HUES64 (cell line): Measurements from ENCODE around the gene CYP20A1.
"Not testable (repeated sequence)": the region's sequence is repeated elsewhere in the genome, so short reads cannot be mapped to it uniquely, and the experiment has no call there.

Experiments used
- H3K27ac ChIP-seq: 2 replicates; pipeline ENCODE4 v1.7.0; 2013; ENCODE audit warnings: low read depth, low read length, inconsistent platforms
- H3K27me3 ChIP-seq: 2 replicates; pipeline ENCODE4 v1.6.1; 2013; ENCODE audit warnings: mild to moderate bottlenecking, low read length; ENCODE audit not compliant: insufficient read depth
- H3K36me3 ChIP-seq: 2 replicates; pipeline ENCODE4 v1.6.1; 2013; ENCODE audit warnings: mild to moderate bottlenecking, low read length; ENCODE audit not compliant: insufficient read depth
- H3K4me1 ChIP-seq: 2 replicates; pipeline ENCODE4 v1.6.1; 2013; ENCODE audit warnings: mild to moderate bottlenecking, low read length, moderate library complexity; ENCODE audit not compliant: insufficient read depth
- H3K4me3 ChIP-seq: 2 replicates; pipeline ENCODE4 v1.5.1; 2013; ENCODE audit warnings: mild to moderate bottlenecking, low read length, moderate library complexity
- H3K9ac ChIP-seq: 2 replicates; pipeline ENCODE4 v1.6.1; 2013; ENCODE audit warnings: mild to moderate bottlenecking, low read depth, low read length
- H3K9me3 ChIP-seq: 2 replicates; pipeline ENCODE4 v1.6.1; 2013; ENCODE audit warnings: low read depth, low read length; ENCODE audit not compliant: insufficient read depth
- WGBS: fragments of 150-250, 120-280 bp; methylation state at CpG from one replicate; pipeline ENCODE4 v1.1.7; 2013; ENCODE audit warnings: missing lambda C conversion rate; 5-methylcytosine and 5-hydroxymethylcytosine counted together

The CYP20A1 gene

DNA sequence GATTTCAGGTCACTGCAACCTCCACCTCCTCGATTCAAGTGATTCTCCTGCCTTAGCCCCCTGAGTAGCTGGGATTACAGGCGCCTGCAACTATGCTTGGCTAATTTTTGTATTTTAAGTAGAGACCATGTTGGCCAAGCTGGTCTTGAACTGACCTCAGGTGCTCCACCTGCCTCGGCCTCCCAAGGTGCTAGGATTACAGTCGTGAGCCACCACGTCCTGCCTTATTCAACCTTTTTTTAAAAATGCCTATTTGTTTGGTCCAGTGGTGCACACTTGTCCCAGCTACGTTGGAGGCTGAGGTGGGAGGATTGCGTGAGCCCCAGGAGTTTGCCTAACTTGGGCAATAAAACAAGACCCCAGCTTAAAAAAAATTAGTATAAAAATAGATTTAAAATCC, 43.3 kb downstream of the CYP20A1 start:
- H3K27ac ChIP-seq = no peak overlapping the region
- H3K9ac ChIP-seq = no peak overlapping the region
- 94% methylated on average over 7 of the region's 7 CpGs for WGBS
- peaks cover 75% of the 10 kb centered on the region for H3K36me3 ChIP-seq
- H3K4me1 ChIP-seq = no peaks in the 10 kb centered on the region
- no peaks in the 10 kb centered on the region for H3K9me3 ChIP-seq
- no peak overlapping the region for H3K4me3 ChIP-seq
- no peaks in the 10 kb centered on the region for H3K27me3 ChIP-seq

DNA sequence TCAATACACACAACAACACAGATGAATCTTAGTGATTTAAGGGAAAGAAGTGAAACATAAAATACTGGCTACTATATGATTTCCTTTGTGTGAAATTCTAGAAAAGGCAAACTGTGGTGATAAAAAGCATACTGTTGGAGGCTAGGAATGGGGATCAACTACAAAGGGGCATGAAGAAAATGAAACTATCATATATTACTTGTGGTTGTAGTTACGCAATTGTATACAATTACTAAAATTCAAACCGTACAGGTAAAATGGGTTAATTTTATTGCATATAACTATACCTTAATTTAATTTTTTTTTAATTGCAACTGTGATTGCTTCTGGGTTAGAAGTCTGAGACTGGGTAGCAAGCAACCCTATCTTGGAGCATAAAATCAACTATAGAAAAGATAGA, 47.7 kb downstream of the CYP20A1 start:
- H3K36me3 ChIP-seq = peaks cover 59% of the 10 kb centered on the region
- no peak overlapping the region for H3K9ac ChIP-seq
- no peaks in the 10 kb centered on the region for H3K4me1 ChIP-seq
- H3K27ac ChIP-seq = no peak overlapping the region
- no peak overlapping the region for H3K4me3 ChIP-seq
- H3K9me3 ChIP-seq = no peaks in the 10 kb centered on the region
- no CpG with 5 or more reads among the region's 2 CpGs for WGBS
- H3K27me3 ChIP-seq = no peaks in the 10 kb centered on the region

DNA sequence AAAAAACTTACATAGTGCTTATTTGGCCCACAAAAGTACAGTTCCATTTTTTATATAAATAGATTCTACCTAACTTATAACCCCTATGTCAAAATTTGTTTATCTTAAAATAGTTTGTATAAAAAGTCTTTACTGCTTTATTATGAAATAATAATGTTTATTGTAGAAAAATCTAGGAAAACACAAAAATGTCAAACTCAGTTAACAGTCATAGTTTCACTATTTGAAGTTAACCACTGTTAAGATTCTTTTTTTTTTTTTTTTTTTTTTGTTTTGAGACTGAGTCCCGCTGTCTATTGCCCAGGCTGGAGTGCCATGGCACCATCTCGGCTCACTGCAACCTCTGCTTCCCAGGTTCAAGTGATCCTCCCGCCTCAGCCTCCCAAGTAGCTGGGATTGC, 62.8 kb downstream of the CYP20A1 start:
- WGBS = 96% methylated on average over 3 of the region's 3 CpGs
- Histone ChIP-seq H3K9me3 (no peaks in the 10 kb centered on the region), H3K9ac (no peak overlapping the region)

DNA sequence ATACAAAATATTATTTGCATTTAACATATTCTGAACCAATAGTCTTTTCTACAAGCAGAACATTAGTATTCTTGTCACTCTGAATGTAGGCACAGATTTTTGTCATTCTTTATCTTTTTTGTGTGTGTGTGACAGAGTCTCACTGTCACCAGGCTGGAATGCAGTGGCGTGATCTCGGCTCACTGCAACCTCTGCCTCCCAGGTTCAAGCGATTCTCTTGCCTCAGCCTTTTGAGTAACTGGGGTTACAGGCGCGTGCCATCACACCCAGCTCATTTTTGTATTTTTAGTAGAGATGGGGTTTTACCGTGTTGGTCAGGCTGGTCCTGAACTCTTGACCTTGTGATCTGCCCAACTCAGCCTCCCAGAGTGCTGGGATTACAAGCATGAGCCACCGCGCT, 63.8 kb downstream of the CYP20A1 start:
- H3K27ac ChIP-seq, H3K4me1 ChIP-seq, H3K27me3 ChIP-seq, H3K9ac ChIP-seq, H3K9me3 ChIP-seq, H3K4me3 ChIP-seq, H3K36me3 ChIP-seq: not testable (repeated sequence)
- WGBS = 98% methylated on average over 6 of the region's 8 CpGs

More for the DNA sequence above, 62.8 kb downstream of the CYP20A1 start:
- H3K36me3 ChIP-seq = peaks cover 8% of the 10 kb centered on the region
- H3K27me3 ChIP-seq = no peaks in the 10 kb centered on the region
- H3K27ac ChIP-seq = no peak overlapping the region
- H3K4me1 ChIP-seq = no peaks in the 10 kb centered on the region
- H3K4me3 ChIP-seq = no peak overlapping the region

DNA sequence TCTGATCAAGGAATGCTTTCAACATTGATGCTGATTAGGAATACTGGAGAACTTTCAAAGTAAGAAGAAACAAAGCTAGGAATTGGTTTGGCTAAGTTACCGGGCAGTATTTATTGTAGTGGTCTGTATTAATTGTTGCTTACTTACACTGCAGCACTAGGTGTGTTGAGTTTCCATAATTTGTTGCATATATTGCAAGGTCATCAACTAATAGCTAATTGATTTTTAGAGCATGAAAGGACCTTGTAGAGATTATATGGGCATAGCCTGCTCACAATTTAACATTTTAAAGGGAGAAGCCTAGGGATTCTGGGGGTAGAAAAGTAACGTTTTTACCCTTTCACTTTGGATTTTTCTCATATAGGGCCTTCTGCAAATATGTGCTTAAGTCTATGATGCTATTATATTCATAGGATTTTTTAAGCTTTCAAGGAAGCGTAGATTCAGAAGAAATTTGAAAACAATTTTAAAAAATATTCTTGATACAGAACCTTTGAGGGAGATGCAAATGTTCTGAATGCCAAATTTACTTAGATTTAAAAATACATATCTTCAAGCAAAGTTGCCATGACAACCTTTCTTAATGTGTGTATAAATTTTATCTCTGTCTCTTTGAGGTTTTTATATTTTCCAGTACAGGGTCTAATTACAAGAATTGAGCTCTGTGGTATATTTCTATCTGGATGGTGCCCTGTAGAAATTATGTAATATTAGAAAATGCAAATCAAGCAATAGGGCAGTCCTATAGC, 72.0 kb downstream of the CYP20A1 start:
- Histone ChIP-seq H3K27me3 (no peaks in the 10 kb centered on the region), H3K9me3 (0 out of 2 replicates have a peak, but pooled peaks cover 4% of the 10 kb centered on the region), H3K36me3 (peaks cover 6% of the 10 kb centered on the region; the same call in 1 of the 2 replicates), H3K4me3 (no peak overlapping the region), H3K4me1 (no peaks in the 10 kb centered on the region), H3K27ac (no peak overlapping the region), H3K9ac (no peak overlapping the region)
- 94% methylated on average over 1 of the region's 3 CpGs for WGBS

DNA sequence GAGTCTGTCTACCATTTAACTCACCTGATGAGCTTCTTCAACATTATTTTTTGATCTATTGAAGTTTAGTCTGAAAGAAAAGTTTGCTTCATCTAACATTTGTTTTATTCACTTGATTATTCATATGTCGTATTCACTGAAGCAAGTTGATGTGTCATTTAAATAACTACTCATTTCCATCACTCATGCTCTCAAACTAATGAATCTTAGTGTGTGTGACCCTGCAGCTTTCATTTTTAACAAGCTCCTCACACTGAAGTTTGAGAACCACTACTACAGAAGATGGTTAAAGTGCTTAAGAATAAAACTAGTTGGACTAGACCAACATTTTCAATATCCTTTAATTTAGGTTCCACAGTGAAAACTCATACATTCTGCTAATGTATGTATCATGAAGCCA, 87.5 kb downstream of the CYP20A1 start:
- H3K4me1 ChIP-seq = peaks cover 17% of the 10 kb centered on the region; the same call in 1 of the 2 replicates
- no peak overlapping the region for H3K27ac ChIP-seq
- no peaks in the 10 kb centered on the region for H3K9me3 ChIP-seq
- H3K36me3 ChIP-seq = no peaks in the 10 kb centered on the region
- no peaks in the 10 kb centered on the region for H3K27me3 ChIP-seq
- no peak overlapping the region for H3K9ac ChIP-seq
- WGBS = 91% methylated on average over 1 of the region's 1 CpG
- H3K4me3 ChIP-seq = no peak overlapping the region

DNA sequence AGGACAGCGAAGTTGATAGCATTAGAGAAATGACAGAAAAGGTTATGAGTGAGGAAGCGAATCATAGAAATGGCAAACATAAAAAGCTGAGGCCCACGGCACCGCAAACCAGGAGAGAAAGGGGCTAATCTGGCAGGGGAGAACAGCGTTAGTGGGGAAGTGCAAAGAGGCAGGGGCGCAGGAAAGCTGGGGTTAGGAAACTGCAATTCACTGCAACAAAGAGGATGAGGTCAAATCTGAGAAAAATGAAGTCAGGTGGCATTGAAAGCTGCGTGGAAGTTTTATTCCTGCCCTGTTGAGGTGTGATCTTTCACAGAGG, 88.7 kb downstream of the CYP20A1 start:
- H3K4me1 ChIP-seq = peaks cover 17% of the 10 kb centered on the region; the same call in 1 of the 2 replicates
- H3K27ac ChIP-seq = peak overlapping the region; percentile 97
- H3K4me3 ChIP-seq = peak overlapping the region; percentile 98
- 9% methylated on average over 7 of the region's 7 CpGs for WGBS
- H3K9ac ChIP-seq = peak overlapping the region; percentile 98
- no peaks in the 10 kb centered on the region for H3K9me3 ChIP-seq
- no peaks in the 10 kb centered on the region for H3K36me3 ChIP-seq
- no peaks in the 10 kb centered on the region for H3K27me3 ChIP-seq

DNA sequence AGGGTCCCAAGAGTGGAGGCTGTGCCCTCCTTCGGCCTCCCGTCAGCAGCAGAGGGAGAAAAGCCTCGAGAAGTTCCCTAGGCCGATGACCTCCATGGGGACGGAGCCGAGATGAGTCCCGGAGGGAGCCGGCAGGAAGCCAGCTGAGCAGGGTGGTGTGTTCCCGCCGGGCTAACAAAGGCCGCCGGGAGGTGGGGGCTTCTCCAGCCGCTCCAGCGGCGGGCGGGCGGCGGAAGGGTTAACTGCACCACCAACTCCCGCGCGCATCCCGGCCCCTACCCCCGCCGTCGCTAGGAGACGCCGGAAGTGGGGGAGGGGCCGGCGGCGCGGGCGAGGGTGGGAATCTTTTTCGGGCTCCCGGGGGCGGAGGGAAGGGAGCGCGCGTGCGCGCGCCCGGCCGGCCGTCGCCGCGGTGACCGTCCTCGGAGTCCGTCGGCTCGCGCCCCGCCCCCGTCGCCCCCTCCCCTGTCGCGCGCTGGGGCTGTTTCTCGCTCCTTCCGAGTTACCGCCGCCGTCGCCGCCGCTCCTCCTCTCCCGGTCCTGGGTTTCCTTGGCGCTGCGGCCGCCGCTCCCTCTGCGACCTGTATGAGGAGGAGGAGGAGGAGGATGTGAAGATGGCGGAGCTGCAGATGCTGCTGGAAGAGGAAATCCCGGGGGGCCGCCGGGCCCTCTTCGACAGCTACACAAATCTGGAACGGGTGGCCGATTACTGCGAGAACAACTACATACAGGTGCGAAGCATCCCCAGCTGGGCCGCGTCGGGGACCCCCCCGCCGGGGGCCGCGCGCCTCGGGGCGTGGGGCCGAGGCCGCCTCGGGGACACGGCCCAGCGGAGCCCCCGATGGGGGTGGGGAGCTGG, 89.3 kb downstream of the CYP20A1 start, which contains the start of gene ABI2:
TSS of gene ABI2 (plus strand) at position 494 of the 859 bp plus-strand sequence. CDS start at position 615, 121 bp downstream.
- peak within 1 kb of the TSS; percentile 98 for H3K4me3 ChIP-seq
- peak within 1 kb of the TSS; percentile 98 for H3K9ac ChIP-seq
- peaks cover 21% of the 10 kb centered on the region; the same call in 1 of the 2 replicates for H3K4me1 ChIP-seq
- no peaks in the 10 kb centered on the region for H3K9me3 ChIP-seq
- WGBS = under 1% methylated on average over 96 of the region's 98 CpGs
- H3K27ac ChIP-seq = peak within 1 kb of the TSS; percentile 97
- H3K36me3 ChIP-seq = no peaks in the 10 kb centered on the region
- H3K27me3 ChIP-seq = no peaks in the 10 kb centered on the region

DNA sequence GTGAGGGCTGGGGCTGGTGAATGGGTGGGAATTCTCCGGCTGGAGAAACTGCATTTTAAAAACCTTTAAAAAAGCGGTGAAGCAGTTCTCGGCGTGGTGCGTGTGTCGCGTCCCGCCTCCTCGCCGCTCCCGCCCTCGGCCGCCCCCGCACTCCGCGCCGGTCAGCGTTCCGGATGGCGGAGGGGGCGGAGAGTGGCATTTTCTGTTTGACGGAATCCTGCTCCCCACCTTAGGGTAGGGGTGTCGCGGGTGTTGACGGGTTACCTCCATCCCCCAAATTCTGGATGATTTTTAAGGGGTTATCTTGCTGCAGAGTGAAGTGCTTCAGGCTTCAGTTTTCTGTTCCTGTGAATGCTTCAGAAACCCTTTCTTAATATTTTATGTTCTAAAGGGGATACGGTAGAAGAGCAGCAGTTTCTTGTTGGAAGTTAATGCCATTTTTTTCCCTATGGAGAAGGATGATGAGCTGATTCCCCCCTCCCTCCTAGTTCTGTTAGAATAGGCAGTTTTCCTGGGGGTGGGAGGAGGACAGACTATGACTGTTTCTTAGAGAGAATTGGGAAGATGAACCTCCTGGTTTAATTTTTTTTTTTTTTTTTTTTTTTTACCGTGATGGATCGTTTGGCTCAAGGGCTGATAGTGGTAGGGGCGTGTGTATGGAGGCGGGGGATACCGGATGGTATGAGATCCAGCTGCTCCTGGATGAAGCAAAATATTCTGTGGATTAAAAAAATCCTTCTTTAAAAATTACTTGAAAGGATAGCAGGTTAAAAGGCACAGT, 90.1 kb downstream of the CYP20A1 start:
- under 1% methylated on average over 30 of the region's 31 CpGs for WGBS
- H3K9me3 ChIP-seq = no peaks in the 10 kb centered on the region
- H3K27ac ChIP-seq = peak overlapping the region; percentile 97

DNA sequence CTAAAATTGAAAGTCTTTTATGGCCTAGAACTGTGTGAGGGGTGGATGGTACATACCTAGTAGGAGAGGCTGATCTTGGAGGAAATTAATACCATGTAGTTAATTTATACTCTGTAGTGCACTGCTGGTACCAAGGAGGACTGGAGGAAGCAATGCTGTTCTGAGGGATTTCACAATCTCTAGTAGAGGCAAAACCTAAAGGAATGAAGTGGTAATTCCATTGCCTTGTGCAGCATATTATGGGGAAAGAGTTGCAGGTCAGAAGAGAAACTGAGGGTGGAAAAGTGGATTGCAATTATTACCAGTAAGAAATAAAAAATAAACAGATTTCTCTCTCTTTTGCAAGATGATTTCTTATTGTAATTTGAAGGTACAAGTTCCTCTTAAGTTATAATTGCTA, 91.6 kb downstream of the CYP20A1 start:
- Histone ChIP-seq H3K36me3 (peaks cover 8% of the 10 kb centered on the region), H3K4me1 (peaks cover 26% of the 10 kb centered on the region; the same call in 1 of the 2 replicates), H3K27ac (no peak overlapping the region), H3K4me3 (peak overlapping the region; percentile 98), H3K9ac (peak overlapping the region; percentile 24; the same call in 1 of the 2 replicates), H3K27me3 (no peaks in the 10 kb centered on the region), H3K9me3 (no peaks in the 10 kb centered on the region)

More for the DNA sequence above, 90.1 kb downstream of the CYP20A1 start:
- H3K36me3 ChIP-seq = 0 out of 2 replicates have a peak, but pooled peaks cover 2% of the 10 kb centered on the region
- H3K9ac ChIP-seq = peak overlapping the region; percentile 95
- peaks cover 26% of the 10 kb centered on the region; the same call in 1 of the 2 replicates for H3K4me1 ChIP-seq
- H3K4me3 ChIP-seq = peak overlapping the region; percentile 98
- H3K27me3 ChIP-seq = no peaks in the 10 kb centered on the region
